SJSA1 (cell line): ENCODE results near the gene SDSL. TPM values are rescaled to one million over a fixed set of nuclear protein-coding genes. Genes with fewer than 3 reads are reported as not detected.
A peak's percentile ranks its signal among the peaks of the same experiment; 100 is the strongest.

ENCODE experiments used
- DNase-seq, 2 experiments: peaks; one replicate each; pipeline ENCODE4 v3.0.0-alpha.2; 2015 to 2020; ENCODE audit warnings: low spot score in 2 of 2, low read depth in 1 of 2
- H3K27ac ChIP-seq: fragments of 250-450 bp; sonication (Bioruptor Pico); 2 replicates; pipeline ENCODE4 v1.5.1; 2020; ENCODE audit warnings: mild to moderate bottlenecking, moderate library complexity
- H3K27me3 ChIP-seq: fragments of 250-450 bp; sonication (Bioruptor Pico); replicated peaks from 2 replicates; pipeline ENCODE4 v1.5.1; 2020; ENCODE audit warnings: mild to moderate bottlenecking, moderate library complexity
- H3K36me3 ChIP-seq: fragments of 250-450 bp; sonication (Bioruptor Pico); 2 replicates; pipeline ENCODE4 v1.5.1; 2020; ENCODE audit warnings: mild to moderate bottlenecking
- H3K4me1 ChIP-seq: fragments of 250-450 bp; sonication (Bioruptor Pico); replicated peaks from 2 replicates; pipeline ENCODE4 v1.6.1; 2021; ENCODE audit warnings: mild to moderate bottlenecking
- H3K4me3 ChIP-seq: fragments of 250-450 bp; sonication (Bioruptor Pico); 2 replicates; pipeline ENCODE4 v1.5.1; 2020; ENCODE audit warnings: mild to moderate bottlenecking
- H3K9me3 ChIP-seq: fragments of 250-450 bp; sonication (Bioruptor Pico); replicated peaks from 2 replicates; pipeline ENCODE4 v1.5.1; 2020; ENCODE audit warnings: mild to moderate bottlenecking
- total RNA-seq: library from RNA; depleted of rRNA; stranded (reverse); fragments of >200 nt; shearing (Covaris generic); gene quantifications from 2 replicates; pipeline ENCODE4 v1.2.3, GENCODE V29; 2014; rRNA removed

Gene SDSL
- total RNA-seq = 2.7 and 7.7 TPM in 2 replicates

- peak within 1 kb of the TSS; percentile 51 for H3K4me3 ChIP-seq
- no peaks in the 10 kb centered on the region for H3K36me3 ChIP-seq
- H3K9me3 ChIP-seq = no peaks in the 10 kb centered on the region
- no peaks in the 10 kb centered on the region for H3K27me3 ChIP-seq
- DNase-seq = peak; percentile 81 to 87
- peaks cover 5% of the 10 kb centered on the region for H3K4me1 ChIP-seq
- peak within 1 kb of the TSS; percentile 63 for H3K27ac ChIP-seq
These were observed at the start of gene SDSL for GRCh38 chr12:113422030-113422885. SDSL (plus strand) TSS chr12:113422380; CDS start chr12:113427983, 5,603 bp downstream.

GRCh38 chr12:113373440-113373839, 48.7 kb upstream of the SDSL start:
- Histone ChIP-seq H3K36me3 (peaks cover 7% of the 10 kb centered on the region; the same call in 1 of the 2 replicates), H3K9me3 (no peaks in the 10 kb centered on the region), H3K27me3 (no peaks in the 10 kb centered on the region), H3K4me3 (no peak overlapping the region), H3K27ac (no peak overlapping the region), H3K4me1 (no peaks in the 10 kb centered on the region)
- DNase-seq = no peak

- H3K27ac ChIP-seq = no peak overlapping the region
- no peak for DNase-seq
- peaks cover 7% of the 10 kb centered on the region; the same call in 1 of the 2 replicates for H3K36me3 ChIP-seq
- H3K4me3 ChIP-seq = no peak overlapping the region
- no peaks in the 10 kb centered on the region for H3K9me3 ChIP-seq
- no peaks in the 10 kb centered on the region for H3K4me1 ChIP-seq
- no peaks in the 10 kb centered on the region for H3K27me3 ChIP-seq
These were observed 48.2 kb upstream of the SDSL start for GRCh38 chr12:113373969-113374368.

GRCh38 chr12:113374823-113375428, 47.3 kb upstream of the SDSL start:
- no peaks in the 10 kb centered on the region for H3K27me3 ChIP-seq

GRCh38 chr12:113378291-113378690, 43.9 kb upstream of the SDSL start:
- Histone ChIP-seq H3K27me3 (no peaks in the 10 kb centered on the region), H3K4me1 (no peaks in the 10 kb centered on the region), H3K9me3 (no peaks in the 10 kb centered on the region), H3K36me3 (peaks cover 7% of the 10 kb centered on the region; the same call in 1 of the 2 replicates), H3K4me3 (no peak overlapping the region), H3K27ac (no peak overlapping the region)
- DNase-seq = no peak

More at GRCh38 chr12:113374823-113375428, 47.3 kb upstream of the SDSL start:
- H3K36me3 ChIP-seq = peaks cover 7% of the 10 kb centered on the region; the same call in 1 of the 2 replicates
- DNase-seq = no peak
- H3K4me1 ChIP-seq = no peaks in the 10 kb centered on the region
- no peak overlapping the region for H3K4me3 ChIP-seq
- H3K9me3 ChIP-seq = no peaks in the 10 kb centered on the region
- H3K27ac ChIP-seq = no peak overlapping the region

GRCh38 chr12:113381220-113381619, 41.0 kb upstream of the SDSL start:
- no peaks in the 10 kb centered on the region; the same call in 1 of the 2 replicates for H3K36me3 ChIP-seq
- no peaks in the 10 kb centered on the region for H3K27me3 ChIP-seq
- H3K4me1 ChIP-seq = no peaks in the 10 kb centered on the region
- no peak for DNase-seq
- no peak overlapping the region for H3K27ac ChIP-seq
- H3K9me3 ChIP-seq = no peaks in the 10 kb centered on the region
- H3K4me3 ChIP-seq = no peak overlapping the region

- no peaks in the 10 kb centered on the region for H3K4me1 ChIP-seq
- no peaks in the 10 kb centered on the region for H3K9me3 ChIP-seq
- H3K4me3 ChIP-seq = no peak overlapping the region
- H3K36me3 ChIP-seq = no peaks in the 10 kb centered on the region; the same call in 1 of the 2 replicates
- no peak overlapping the region for H3K27ac ChIP-seq
- no peak for DNase-seq
- H3K27me3 ChIP-seq = no peaks in the 10 kb centered on the region
These were observed 40.0 kb upstream of the SDSL start for GRCh38 chr12:113382206-113382605.

GRCh38 chr12:113384778-113385177, 37.4 kb upstream of the SDSL start:
- no peak for DNase-seq
- H3K4me3 ChIP-seq = no peak overlapping the region
- H3K27me3 ChIP-seq = no peaks in the 10 kb centered on the region
- no peaks in the 10 kb centered on the region for H3K9me3 ChIP-seq
- H3K36me3 ChIP-seq = no peaks in the 10 kb centered on the region; the same call in 1 of the 2 replicates
- no peak overlapping the region for H3K27ac ChIP-seq
- no peaks in the 10 kb centered on the region for H3K4me1 ChIP-seq

- no peak overlapping the region for H3K4me3 ChIP-seq
- no peaks in the 10 kb centered on the region; the same call in 1 of the 2 replicates for H3K36me3 ChIP-seq
- no peak for DNase-seq
- H3K27ac ChIP-seq = no peak overlapping the region
- no peaks in the 10 kb centered on the region for H3K9me3 ChIP-seq
- no peaks in the 10 kb centered on the region for H3K27me3 ChIP-seq
- no peaks in the 10 kb centered on the region for H3K4me1 ChIP-seq
These were observed 36.8 kb upstream of the SDSL start for GRCh38 chr12:113385282-113385882.

GRCh38 chr12:113386866-113387566, 35.2 kb upstream of the SDSL start:
- Histone ChIP-seq H3K9me3 (no peaks in the 10 kb centered on the region), H3K27me3 (no peaks in the 10 kb centered on the region), H3K4me3 (no peak overlapping the region), H3K4me1 (no peaks in the 10 kb centered on the region), H3K27ac (no peak overlapping the region), H3K36me3 (no peaks in the 10 kb centered on the region; the same call in 1 of the 2 replicates)
- DNase-seq = no peak

GRCh38 chr12:113387631-113388030, 34.5 kb upstream of the SDSL start:
- Histone ChIP-seq H3K27me3 (no peaks in the 10 kb centered on the region), H3K27ac (no peak overlapping the region), H3K4me1 (no peaks in the 10 kb centered on the region), H3K4me3 (no peak overlapping the region), H3K36me3 (no peaks in the 10 kb centered on the region; the same call in 1 of the 2 replicates), H3K9me3 (no peaks in the 10 kb centered on the region)
- no peak for DNase-seq

GRCh38 chr12:113388351-113388750, 33.8 kb upstream of the SDSL start:
- Histone ChIP-seq H3K27me3 (no peaks in the 10 kb centered on the region), H3K27ac (no peak overlapping the region), H3K9me3 (no peaks in the 10 kb centered on the region), H3K4me3 (no peak overlapping the region), H3K4me1 (no peaks in the 10 kb centered on the region), H3K36me3 (no peaks in the 10 kb centered on the region; the same call in 1 of the 2 replicates)
- DNase-seq = no peak
